ENCODE results near the gene VWA8.

Gene VWA8

GRCh38 chr13:41582027-41582463, 378.9 kb downstream of the VWA8 start:
- H3K27ac ChIP-seq (ENCODE audit: poor library complexity, severe bottlenecking): no peak overlapping the region
- ATAC-seq (ENCODE audit: low read depth) (no peak), DNase-seq (ENCODE audit: low spot score) (no peak)
- peaks cover 2% of the 10 kb centered on the region; the same call in 1 of the 2 replicates for H3K36me3 ChIP-seq (ENCODE audit: low read depth)
- no peaks in the 10 kb centered on the region for H3K27me3 ChIP-seq (ENCODE audit: insufficient read depth, poor library complexity, severe bottlenecking)
- H3K9me3 ChIP-seq (ENCODE audit: severe bottlenecking): no peaks in the 10 kb centered on the region
- TF ChIP-seq CTCF (IDR thresholded peaks at IDR 0.05; ENCODE audit: poor library complexity, severe bottlenecking): no peak
- H3K4me1 ChIP-seq (ENCODE audit: insufficient read depth, poor library complexity, severe bottlenecking): no peaks in the 10 kb centered on the region
- no peak overlapping the region for H3K4me3 ChIP-seq (ENCODE audit: severe bottlenecking)

GRCh38 chr13:41580345-41580744, 380.6 kb downstream of the VWA8 start:
- Histone ChIP-seq H3K4me1 (ENCODE audit: insufficient read depth, poor library complexity, severe bottlenecking) (no peaks in the 10 kb centered on the region), H3K9me3 (ENCODE audit: severe bottlenecking) (no peaks in the 10 kb centered on the region), H3K27me3 (ENCODE audit: insufficient read depth, poor library complexity, severe bottlenecking) (no peaks in the 10 kb centered on the region), H3K36me3 (ENCODE audit: low read depth) (no peaks in the 10 kb centered on the region), H3K4me3 (ENCODE audit: severe bottlenecking) (no peak overlapping the region), H3K27ac (ENCODE audit: poor library complexity, severe bottlenecking) (no peak overlapping the region)
- DNase-seq (ENCODE audit: low spot score) (no peak), ATAC-seq (ENCODE audit: low read depth) (no peak)
- TF ChIP-seq CTCF (IDR thresholded peaks at IDR 0.05; ENCODE audit: poor library complexity, severe bottlenecking): no peak

- H3K27ac ChIP-seq (ENCODE audit: poor library complexity, severe bottlenecking): no peak overlapping the region
- DNase-seq (ENCODE audit: low spot score) (no peak), ATAC-seq (ENCODE audit: low read depth) (no peak)
- no peak for TF ChIP-seq CTCF (IDR thresholded peaks at IDR 0.05; ENCODE audit: poor library complexity, severe bottlenecking)
- H3K4me1 ChIP-seq (ENCODE audit: insufficient read depth, poor library complexity, severe bottlenecking): no peaks in the 10 kb centered on the region
- no peak overlapping the region for H3K4me3 ChIP-seq (ENCODE audit: severe bottlenecking)
- H3K36me3 ChIP-seq (ENCODE audit: low read depth): 0 out of 2 replicates have a peak, but pooled peaks cover 2% of the 10 kb centered on the region
- no peaks in the 10 kb centered on the region for H3K9me3 ChIP-seq (ENCODE audit: severe bottlenecking)
- H3K27me3 ChIP-seq (ENCODE audit: insufficient read depth, poor library complexity, severe bottlenecking): no peaks in the 10 kb centered on the region
Measured at GRCh38 chr13:41579881-41580280, 381.0 kb downstream of the VWA8 start.

- H3K36me3 ChIP-seq (ENCODE audit: low read depth): peaks cover 2% of the 10 kb centered on the region; the same call in 1 of the 2 replicates
- no peaks in the 10 kb centered on the region for H3K4me1 ChIP-seq (ENCODE audit: insufficient read depth, poor library complexity, severe bottlenecking)
- H3K9me3 ChIP-seq (ENCODE audit: severe bottlenecking): no peaks in the 10 kb centered on the region
- ATAC-seq (ENCODE audit: low read depth): no peak
- no peak for TF ChIP-seq CTCF (IDR thresholded peaks at IDR 0.05; ENCODE audit: poor library complexity, severe bottlenecking)
- H3K4me3 ChIP-seq (ENCODE audit: severe bottlenecking): no peak overlapping the region
- H3K27me3 ChIP-seq (ENCODE audit: insufficient read depth, poor library complexity, severe bottlenecking): no peaks in the 10 kb centered on the region
- no peak overlapping the region for H3K27ac ChIP-seq (ENCODE audit: poor library complexity, severe bottlenecking)
- no peak for DNase-seq (ENCODE audit: low spot score)
Measured at GRCh38 chr13:41579168-41579567, 381.7 kb downstream of the VWA8 start.

GRCh38 chr13:41578371-41578770, 382.5 kb downstream of the VWA8 start:
- H3K4me3 ChIP-seq (ENCODE audit: severe bottlenecking): no peak overlapping the region
- H3K36me3 ChIP-seq (ENCODE audit: low read depth): peaks cover 2% of the 10 kb centered on the region; the same call in 1 of the 2 replicates
- H3K27me3 ChIP-seq (ENCODE audit: insufficient read depth, poor library complexity, severe bottlenecking): no peaks in the 10 kb centered on the region
- no peak overlapping the region for H3K27ac ChIP-seq (ENCODE audit: poor library complexity, severe bottlenecking)
- no peak for ATAC-seq (ENCODE audit: low read depth)
- TF ChIP-seq CTCF (IDR thresholded peaks at IDR 0.05; ENCODE audit: poor library complexity, severe bottlenecking): no peak
- no peaks in the 10 kb centered on the region for H3K4me1 ChIP-seq (ENCODE audit: insufficient read depth, poor library complexity, severe bottlenecking)
- DNase-seq (ENCODE audit: low spot score): no peak
- H3K9me3 ChIP-seq (ENCODE audit: severe bottlenecking): no peaks in the 10 kb centered on the region
